ENCODE results near the gene VEZT.

- no peak for TF ChIP-seq POLR2A (IDR thresholded peaks at IDR 0.05)
- TF ChIP-seq, protein P1, sequence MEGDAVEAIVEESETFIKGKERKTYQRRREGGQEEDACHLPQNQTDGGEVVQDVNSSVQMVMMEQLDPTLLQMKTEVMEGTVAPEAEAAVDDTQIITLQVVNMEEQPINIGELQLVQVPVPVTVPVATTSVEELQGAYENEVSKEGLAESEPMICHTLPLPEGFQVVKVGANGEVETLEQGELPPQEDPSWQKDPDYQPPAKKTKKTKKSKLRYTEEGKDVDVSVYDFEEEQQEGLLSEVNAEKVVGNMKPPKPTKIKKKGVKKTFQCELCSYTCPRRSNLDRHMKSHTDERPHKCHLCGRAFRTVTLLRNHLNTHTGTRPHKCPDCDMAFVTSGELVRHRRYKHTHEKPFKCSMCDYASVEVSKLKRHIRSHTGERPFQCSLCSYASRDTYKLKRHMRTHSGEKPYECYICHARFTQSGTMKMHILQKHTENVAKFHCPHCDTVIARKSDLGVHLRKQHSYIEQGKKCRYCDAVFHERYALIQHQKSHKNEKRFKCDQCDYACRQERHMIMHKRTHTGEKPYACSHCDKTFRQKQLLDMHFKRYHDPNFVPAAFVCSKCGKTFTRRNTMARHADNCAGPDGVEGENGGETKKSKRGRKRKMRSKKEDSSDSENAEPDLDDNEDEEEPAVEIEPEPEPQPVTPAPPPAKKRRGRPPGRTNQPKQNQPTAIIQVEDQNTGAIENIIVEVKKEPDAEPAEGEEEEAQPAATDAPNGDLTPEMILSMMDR (IDR thresholded peaks at IDR 0.05) = no peak
Measured at GRCh38 chr12:95303476-95303875, 85.9 kb downstream of the VEZT start.

Data from thyroid gland (tissue), 4 donors.